Measurements from ENCODE around the gene MYLK3. TPM values are rescaled to one million over a fixed set of nuclear protein-coding genes. Genes with fewer than 3 reads are reported as not detected.

MYLK3 gene
- total and polyA plus RNA-seq, 2 donors (not counting 3 experiments of a cell fraction or from before 2014, with no cell fraction given): not detected

DNA sequence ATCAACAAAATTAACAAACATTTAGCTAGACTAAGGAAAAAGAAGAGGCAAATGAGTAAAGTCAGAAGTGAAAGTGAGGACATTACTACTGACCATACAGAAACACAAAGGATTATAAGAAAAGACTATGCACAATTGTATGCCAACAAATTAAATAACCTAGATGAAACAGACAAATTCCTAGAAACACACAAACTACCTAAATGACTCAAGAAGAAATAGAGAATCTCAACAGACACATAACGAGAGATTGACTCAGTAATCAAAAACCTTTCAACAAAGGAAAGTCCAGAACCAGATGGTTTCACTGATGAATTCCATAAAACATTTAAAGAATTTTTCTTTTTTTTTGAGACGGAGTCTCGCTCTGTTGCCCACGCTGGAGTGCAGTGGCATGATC is 35.7 kb upstream of the MYLK3 start:
- peaks cover 7 to 10% of the 10 kb centered on the region in 2 experiments for H3K27me3 ChIP-seq (ENCODE audit: control insufficient read depth in 2 of 2, insufficient read depth in 2 of 2, low read length in 2 of 2)
- no peak for DNase-seq (ENCODE audit: low read depth, low spot score)

DNA sequence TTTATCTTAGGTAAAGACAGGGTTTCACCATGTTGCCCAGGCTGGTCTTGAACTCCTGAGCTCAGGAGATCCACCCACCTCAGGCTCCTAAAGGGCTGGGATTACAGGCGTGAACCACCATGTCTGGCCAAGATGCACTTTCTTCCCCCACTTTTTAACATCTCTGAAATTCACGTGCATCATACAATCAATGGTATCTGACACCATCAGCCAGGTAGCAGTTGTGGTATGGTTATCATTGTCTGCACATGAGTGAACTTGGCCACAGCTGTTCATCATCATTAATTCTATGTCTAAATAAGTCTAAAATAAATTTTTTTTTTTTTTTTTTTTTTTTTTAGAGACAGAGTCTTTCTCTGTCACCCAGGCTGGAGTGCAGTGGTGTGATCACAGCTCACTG is 34.2 kb upstream of the MYLK3 start:
- dilution Hi-C loops (cut with MboI; ENCODE audit: extremely low pct_ligation_motif_present, low sequenced_read_pairs): no loop called here
- Histone ChIP-seq H3K4me2 (ENCODE audit: insufficient read depth, low read length) (no peak overlapping the region), H3K9ac (replicated peaks; ENCODE audit: extremely low read depth, insufficient read depth, low read length) (no peak overlapping the region), H3K36me3 (ENCODE audit: control insufficient read depth in 2 of 2, extremely low read depth in 1 of 2, insufficient read depth in 2 of 2, low read length in 2 of 2) (no peaks in the 10 kb centered on the region), H2AFZ (ENCODE audit: low read depth, low read length) (no peak overlapping the region), H3K9me1 (replicated peaks; ENCODE audit: control insufficient read depth, extremely low read depth, insufficient read depth, low read length) (no peaks in the 10 kb centered on the region), H3K27me3 (ENCODE audit: control insufficient read depth in 2 of 2, insufficient read depth in 2 of 2, low read length in 2 of 2) (peaks cover 7 to 10% of the 10 kb centered on the region in 2 experiments), H4K20me1 (replicated peaks; ENCODE audit: control insufficient read depth, extremely low read depth, insufficient read depth, low read length) (no peaks in the 10 kb centered on the region), H3K4me3 (replicated peaks in 1 of 3; ENCODE audit: insufficient read depth in 1 of 3, low read depth in 1 of 3, low read length in 3 of 3) (no peak overlapping the region), H3K27ac (ENCODE audit: insufficient read depth, low read depth, low read length) (no peak overlapping the region), H3K9me3 (replicated peaks; ENCODE audit: control insufficient read depth, insufficient read depth, low read length) (no peaks in the 10 kb centered on the region), H3K79me2 (ENCODE audit: control insufficient read depth, insufficient read depth, low read length) (no peaks in the 10 kb centered on the region), H3K4me1 (ENCODE audit: control insufficient read depth, extremely low read depth, insufficient read depth, low read length) (no peaks in the 10 kb centered on the region)
- CTCF ChIA-PET: interaction anchor here (1.3 kb wide), 1 partner anchor 19 kb away, joined by 4 read pairs; no protein-coding TSS in a partner anchor
- intact Hi-C loops (cut with micrococcal nuclease): no loop called here
- BruUV-seq (replicated peaks): no TSS peak
- POLR2A ChIA-PET: interaction anchor here (0.6 kb wide), 1 partner anchor 40 kb away, joined by 3 read pairs; no protein-coding TSS in a partner anchor
- DNase-seq (ENCODE audit: low read depth, low spot score): no peak
- TF ChIP-seq CTCF (IDR thresholded peaks at IDR 0.05; ENCODE audit: extremely low read depth in 1 of 2, insufficient read depth in 1 of 2, low read depth in 1 of 2, low read length in 2 of 2) (no peak), POLR2A (IDR thresholded peaks at IDR 0.05; ENCODE audit: low read depth, low read length) (no peak), JUN (IDR thresholded peaks at IDR 0.05; ENCODE audit: borderline replicate concordance, insufficient read depth, insufficient read length, low read depth) (no peak), GATA2 (IDR thresholded peaks at IDR 0.05; ENCODE audit: insufficient read depth, insufficient read length, low read depth, low read length) (no peak), EZH2 (IDR thresholded peaks at IDR 0.05; ENCODE audit: borderline replicate concordance, low read depth, low read length, severe bottlenecking) (no peak), MYC (IDR thresholded peaks at IDR 0.05; ENCODE audit: low read depth, low read length) (no peak), FOS (IDR thresholded peaks at IDR 0.05; ENCODE audit: borderline replicate concordance, insufficient read depth, low read length) (no peak), POLR2AphosphoS5 (IDR thresholded peaks at IDR 0.05; ENCODE audit: insufficient read depth, low read depth, low read length) (no peak)
- TF ChIP-seq, protein P1, sequence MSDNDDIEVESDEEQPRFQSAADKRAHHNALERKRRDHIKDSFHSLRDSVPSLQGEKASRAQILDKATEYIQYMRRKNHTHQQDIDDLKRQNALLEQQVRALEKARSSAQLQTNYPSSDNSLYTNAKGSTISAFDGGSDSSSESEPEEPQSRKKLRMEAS (IDR thresholded peaks at IDR 0.05; ENCODE audit: insufficient read depth, insufficient read length): no peak
- FAIRE-seq: no peak

More for the DNA sequence above, 35.7 kb upstream of the MYLK3 start:
- Histone ChIP-seq H3K4me2 (ENCODE audit: insufficient read depth, low read length) (no peak overlapping the region), H3K9me1 (replicated peaks; ENCODE audit: control insufficient read depth, extremely low read depth, insufficient read depth, low read length) (no peaks in the 10 kb centered on the region), H3K9ac (replicated peaks; ENCODE audit: extremely low read depth, insufficient read depth, low read length) (no peak overlapping the region), H3K4me1 (ENCODE audit: control insufficient read depth, extremely low read depth, insufficient read depth, low read length) (no peaks in the 10 kb centered on the region), H3K4me3 (replicated peaks in 1 of 3; ENCODE audit: insufficient read depth in 1 of 3, low read depth in 1 of 3, low read length in 3 of 3) (no peak overlapping the region), H3K79me2 (ENCODE audit: control insufficient read depth, insufficient read depth, low read length) (no peaks in the 10 kb centered on the region), H4K20me1 (replicated peaks; ENCODE audit: control insufficient read depth, extremely low read depth, insufficient read depth, low read length) (no peaks in the 10 kb centered on the region), H3K9me3 (replicated peaks; ENCODE audit: control insufficient read depth, insufficient read depth, low read length) (no peaks in the 10 kb centered on the region), H3K36me3 (ENCODE audit: control insufficient read depth in 2 of 2, extremely low read depth in 1 of 2, insufficient read depth in 2 of 2, low read length in 2 of 2) (no peaks in the 10 kb centered on the region), H2AFZ (ENCODE audit: low read depth, low read length) (no peak overlapping the region), H3K27ac (ENCODE audit: insufficient read depth, low read depth, low read length) (no peak overlapping the region)
- no peak for FAIRE-seq
- ChIA-PET POLR2A (no interaction called here), CTCF (interaction anchor here (1.8 kb wide), 1 partner anchor 13 kb away, joined by 4 read pairs; no protein-coding TSS in a partner anchor)
- intact Hi-C loops (cut with micrococcal nuclease) (no loop called here), dilution Hi-C loops (cut with MboI; ENCODE audit: extremely low pct_ligation_motif_present, low sequenced_read_pairs) (no loop called here)
- no peak for TF ChIP-seq POLR2A (IDR thresholded peaks at IDR 0.05; ENCODE audit: low read depth, low read length)
- no peak for TF ChIP-seq JUN (IDR thresholded peaks at IDR 0.05; ENCODE audit: borderline replicate concordance, insufficient read depth, insufficient read length, low read depth)
- TF ChIP-seq POLR2AphosphoS5 (IDR thresholded peaks at IDR 0.05; ENCODE audit: insufficient read depth, low read depth, low read length): no peak
- no TSS peak for BruUV-seq (replicated peaks)
